Measurements from ENCODE around the gene DISC1.
"Not testable (repeated sequence)": the region's sequence is repeated elsewhere in the genome, so short reads cannot be mapped to it uniquely, and the experiment has no call there.

DISC1 gene

DNA sequence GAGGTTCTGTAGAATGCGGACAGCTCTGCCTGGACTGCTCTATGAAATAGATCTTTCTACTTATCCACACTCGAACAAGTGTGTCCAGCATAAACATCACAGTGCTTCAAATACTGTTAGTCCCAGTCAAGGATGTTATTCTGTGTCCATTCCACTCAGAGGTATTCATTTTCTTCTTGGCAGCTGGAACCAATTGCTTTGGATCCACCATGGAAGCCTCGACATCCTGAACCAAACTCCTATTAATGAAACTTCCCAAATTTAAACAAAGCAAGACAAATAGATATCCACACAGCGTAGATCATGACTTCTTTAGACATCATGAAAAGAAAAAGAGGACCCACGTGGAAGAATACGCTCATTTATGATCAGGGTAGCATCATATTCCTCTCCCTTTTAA, 95.8 kb downstream of the DISC1 start:
- DNase-seq (ENCODE audit: insufficient read length, low spot score) (no peak), FAIRE-seq (no peak)

DNA sequence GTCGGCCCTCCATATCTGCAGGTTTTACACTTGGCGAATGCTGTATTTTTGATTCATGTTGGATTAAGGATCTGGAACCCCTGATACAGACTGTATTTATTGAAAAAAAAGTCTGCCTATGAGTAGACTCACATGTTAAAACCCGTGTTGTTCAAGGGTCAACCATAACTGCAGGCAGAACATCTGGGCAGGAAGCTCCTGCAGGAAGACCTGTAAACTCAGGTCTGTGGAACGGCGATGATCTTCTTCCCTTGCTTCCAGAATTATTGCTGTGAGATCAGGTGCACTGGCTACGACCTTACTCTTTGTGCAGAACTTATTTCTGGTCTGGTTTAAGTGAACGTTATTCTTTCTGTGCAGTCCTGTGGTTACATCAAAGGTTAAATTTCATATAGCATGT, 96.6 kb downstream of the DISC1 start:
- FAIRE-seq (no peak), DNase-seq (ENCODE audit: insufficient read length, low spot score) (no peak)

DNA sequence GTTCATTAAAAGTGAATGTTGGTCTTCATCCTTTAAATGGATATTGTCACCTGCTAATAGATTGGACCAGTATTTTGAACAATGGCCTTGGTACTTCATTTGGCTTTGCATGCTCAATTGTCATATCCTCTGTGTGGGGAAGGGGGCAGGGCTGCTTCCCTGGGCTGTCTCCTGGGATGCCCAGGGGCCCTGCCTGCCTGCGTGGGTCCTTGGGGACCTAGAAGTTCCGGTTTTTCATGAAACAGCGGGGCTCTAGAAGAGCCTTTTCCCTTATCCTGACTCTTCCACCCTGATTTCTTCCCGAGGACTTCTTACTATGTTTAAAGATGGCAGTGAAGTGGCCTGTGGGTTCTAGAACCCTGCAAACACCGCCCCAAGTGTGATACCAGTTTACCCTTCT, 97.5 kb downstream of the DISC1 start:
- FAIRE-seq (no peak), DNase-seq (ENCODE audit: insufficient read length, low spot score) (no peak)

DNA sequence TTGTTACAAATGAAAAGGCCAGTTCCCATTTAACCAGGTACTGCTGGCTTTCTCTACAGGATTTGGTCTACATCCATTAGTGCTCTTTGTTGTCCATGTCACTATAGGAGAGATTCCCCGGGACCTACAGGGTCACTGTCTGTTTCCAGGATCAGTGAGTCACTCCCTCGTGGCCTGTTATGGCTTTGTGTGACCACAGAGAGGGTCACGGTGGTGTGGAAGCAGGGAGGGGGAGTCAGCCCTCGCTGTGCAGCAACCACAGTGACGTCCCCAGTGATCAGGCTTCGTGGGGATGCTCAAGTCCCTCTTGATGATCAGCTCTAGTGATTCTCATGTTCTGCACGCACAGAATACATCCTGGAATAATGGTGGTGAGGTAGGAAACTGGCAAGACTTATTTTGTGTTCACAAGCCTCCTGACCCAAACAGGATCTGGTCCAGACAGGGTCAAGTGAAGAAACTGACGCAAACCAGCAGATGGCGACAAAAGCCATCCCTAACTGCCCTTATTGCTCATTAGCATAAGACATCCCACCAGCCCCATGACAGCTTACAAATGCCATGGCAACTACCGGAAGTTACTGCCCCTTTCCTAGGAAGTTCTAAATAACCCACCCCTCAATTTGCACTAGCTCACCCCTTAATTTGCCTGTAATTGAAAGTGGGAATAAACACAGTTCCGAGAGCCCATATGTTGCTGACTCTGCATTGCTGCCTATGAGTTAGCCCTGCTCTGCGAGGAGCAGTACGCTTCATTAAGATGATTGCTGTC, 98.5 kb downstream of the DISC1 start:
- DNase-seq (ENCODE audit: insufficient read length, low spot score) (peak; percentile 40), FAIRE-seq (peak; percentile 72)

DNA sequence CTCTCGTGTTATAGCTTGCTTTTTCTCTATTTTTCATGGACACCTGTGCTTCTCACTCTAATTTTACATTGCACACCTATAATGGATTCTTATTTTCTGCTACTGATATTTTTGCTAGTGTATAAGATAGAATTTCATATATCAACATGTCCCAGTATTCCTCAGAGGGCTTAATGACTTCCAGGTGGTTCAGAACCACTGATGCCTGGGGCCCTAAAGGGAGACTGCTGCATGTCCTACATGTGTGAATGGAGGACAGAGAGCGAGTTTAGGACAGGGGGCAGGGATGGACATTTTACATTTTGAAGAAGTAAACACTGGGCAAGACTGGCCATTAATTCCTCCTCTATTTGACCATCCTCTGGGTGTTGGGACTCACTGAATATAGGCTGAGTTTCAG, 100.6 kb downstream of the DISC1 start:
- no peak for FAIRE-seq
- DNase-seq (ENCODE audit: insufficient read length, low spot score), result no peak

DNA sequence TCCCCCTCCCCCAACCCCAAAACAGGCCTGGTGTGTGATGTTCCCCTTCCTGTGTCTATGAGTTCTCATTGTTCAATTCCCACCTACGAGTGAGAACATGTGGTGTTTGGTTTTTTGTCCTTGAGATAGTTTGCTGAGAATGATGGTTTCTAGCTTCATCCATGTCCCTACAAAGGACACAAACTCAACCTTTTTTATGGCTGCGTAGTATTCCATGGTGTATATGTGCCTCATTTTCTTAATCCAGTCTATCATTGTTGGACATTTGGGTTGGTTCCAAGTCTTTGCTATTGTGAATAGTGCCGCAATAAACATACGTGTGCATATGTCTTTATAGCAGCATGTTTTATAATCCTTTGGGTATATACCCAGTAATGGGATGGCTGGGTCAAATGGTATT, 102.4 kb downstream of the DISC1 start:
- not testable (repeated sequence) for FAIRE-seq; DNase-seq (ENCODE audit: insufficient read length, low spot score)

DNA sequence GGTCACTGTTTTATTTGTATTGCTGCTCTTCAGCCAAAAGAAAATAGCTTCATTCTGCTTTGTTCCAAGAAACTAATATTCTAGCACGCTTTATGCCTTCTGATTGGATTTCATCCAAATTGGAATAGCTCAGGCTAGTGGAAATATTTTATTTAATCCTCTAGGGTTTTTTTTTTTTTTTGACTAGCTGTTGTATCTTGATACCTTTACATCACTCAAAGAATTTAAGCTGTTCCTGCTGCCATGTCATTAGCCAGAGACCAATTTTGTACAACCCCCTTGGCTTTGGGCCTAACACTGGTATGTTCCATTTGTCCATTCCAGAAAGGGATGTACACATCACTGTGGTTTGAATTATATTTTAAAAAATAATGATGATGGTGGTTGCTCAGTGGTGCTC, 103.0 kb downstream of the DISC1 start:
- no peak for FAIRE-seq

DNA sequence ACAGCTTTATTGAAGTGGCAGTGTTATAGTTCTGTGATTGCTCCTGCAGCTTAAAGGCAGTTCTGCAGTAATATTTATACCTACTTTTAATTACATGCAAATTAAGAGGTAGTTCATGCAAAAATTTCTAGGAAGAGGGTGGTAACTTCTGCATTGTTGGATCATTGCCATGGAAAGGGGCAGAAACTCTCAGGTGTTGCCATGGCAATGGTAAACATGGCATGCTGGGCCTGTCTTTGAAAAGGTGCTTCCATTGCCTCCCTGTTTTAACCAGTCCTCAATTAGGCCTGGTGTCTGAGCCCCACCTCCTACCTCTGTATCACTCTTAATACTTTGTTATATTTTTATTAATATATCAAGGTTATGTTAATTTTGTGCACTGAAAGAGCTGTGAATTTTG, 104.7 kb downstream of the DISC1 start:
- FAIRE-seq (no peak), DNase-seq (ENCODE audit: insufficient read length, low spot score) (no peak)

More for the DNA sequence above, 103.0 kb downstream of the DISC1 start:
- DNase-seq (ENCODE audit: insufficient read length, low spot score), result no peak

DNA sequence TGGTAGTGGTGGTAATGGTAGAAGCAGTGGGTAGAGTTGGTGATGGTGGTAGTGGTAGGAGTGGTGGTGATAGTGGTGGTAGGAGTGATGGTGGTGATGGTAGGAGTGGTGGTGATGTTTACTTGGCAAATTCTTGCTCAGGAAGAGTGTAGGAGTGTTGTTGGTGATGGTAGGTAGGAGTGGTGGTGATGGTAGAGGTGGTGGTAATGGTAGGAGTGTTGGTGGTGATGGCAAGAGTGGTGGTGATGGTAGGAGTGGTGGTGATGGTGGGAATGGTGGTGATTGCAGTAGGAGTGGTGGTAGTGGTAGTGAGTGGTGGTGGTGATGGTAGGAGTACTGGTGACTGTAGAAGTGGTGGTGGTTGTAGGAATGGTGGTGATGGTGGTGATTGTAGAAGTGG, 106.5 kb downstream of the DISC1 start:
- DNase-seq (ENCODE audit: insufficient read length, low spot score) (no peak), FAIRE-seq (no peak)

DNA sequence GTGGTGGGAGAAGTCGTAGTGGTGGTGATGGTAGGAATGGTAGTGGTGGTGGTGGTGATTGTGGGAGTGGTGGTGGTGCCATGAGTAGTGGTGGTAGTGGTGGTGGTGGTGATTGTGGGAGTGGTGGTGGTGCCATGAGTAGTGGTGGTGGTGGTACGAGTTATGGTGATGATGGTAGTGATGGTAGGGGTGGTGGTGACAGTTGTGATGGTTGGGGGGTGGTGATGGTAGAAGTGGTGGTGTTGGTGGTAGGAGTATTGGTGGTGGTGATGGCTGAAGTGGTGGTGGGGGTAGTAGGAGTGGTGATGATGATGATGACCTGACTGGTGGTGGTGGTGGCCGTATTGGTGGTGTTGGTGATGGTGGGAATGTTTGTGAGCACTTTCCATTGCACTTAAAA, 107.1 kb downstream of the DISC1 start:
- no peak for DNase-seq (ENCODE audit: insufficient read length, low spot score)
- FAIRE-seq, result peak; percentile 94

DNA sequence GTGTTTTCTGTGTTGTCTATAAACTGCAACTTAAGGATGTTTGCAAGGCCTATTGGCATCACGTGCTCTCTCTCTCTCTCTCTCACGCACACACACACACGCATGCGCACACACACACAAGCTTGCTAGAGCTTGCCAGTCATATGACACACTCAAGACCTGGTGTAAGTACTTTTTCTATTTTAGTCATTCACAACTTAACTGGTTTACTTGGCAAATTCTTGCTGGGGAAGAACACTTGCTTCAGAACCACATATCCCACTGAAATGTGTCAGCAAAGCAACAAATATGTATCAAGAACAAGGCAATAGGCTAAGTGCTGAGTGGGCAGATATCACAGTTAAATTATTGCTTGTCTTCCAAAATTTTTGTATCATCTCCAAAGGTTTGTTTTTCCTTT, 107.8 kb downstream of the DISC1 start:
- no peak for FAIRE-seq

DNA sequence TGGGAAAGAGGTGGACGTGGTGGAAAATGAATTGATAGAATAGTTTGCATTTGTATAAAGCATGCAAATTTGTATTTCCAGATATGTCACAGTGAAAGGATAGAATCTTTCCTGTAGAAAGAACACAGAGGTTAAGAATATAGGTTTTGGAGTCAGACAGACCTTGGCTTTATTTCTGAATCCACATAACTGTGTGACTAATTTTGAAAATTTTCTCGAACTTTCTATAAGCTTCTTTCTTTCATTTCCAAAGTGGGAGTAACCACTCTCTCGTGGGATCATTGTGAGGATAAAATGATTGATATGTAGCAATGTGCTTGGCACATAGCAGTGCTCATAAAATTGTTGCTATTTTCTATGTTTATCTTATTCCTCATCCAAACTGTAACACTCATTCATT, 108.8 kb downstream of the DISC1 start:
- no peak for DNase-seq (ENCODE audit: insufficient read length, low spot score)
- no peak for FAIRE-seq

More for the DNA sequence above, 107.8 kb downstream of the DISC1 start:
- DNase-seq (ENCODE audit: insufficient read length, low spot score), result no peak

DNA sequence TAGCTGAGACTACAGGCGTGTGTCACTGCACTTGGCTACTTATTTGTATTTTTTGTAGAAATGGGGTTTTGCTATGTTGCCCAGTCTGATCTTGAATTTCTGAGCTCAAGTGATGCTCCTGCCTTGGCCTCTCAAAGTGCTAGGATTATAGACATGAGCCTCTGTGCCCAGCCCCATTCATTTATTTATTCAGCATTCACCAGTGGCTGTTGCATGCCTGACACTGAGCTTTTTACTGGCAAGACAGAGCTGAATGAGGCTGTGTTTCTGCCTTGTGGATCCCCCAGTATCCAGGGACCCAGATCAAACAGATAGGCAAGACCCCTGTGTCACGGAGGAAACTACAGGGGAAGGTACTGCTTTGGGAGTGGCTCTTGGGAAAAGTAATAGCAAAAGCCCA, 109.4 kb downstream of the DISC1 start:
- DNase-seq (ENCODE audit: insufficient read length, low spot score) (no peak), FAIRE-seq (no peak)

DNA sequence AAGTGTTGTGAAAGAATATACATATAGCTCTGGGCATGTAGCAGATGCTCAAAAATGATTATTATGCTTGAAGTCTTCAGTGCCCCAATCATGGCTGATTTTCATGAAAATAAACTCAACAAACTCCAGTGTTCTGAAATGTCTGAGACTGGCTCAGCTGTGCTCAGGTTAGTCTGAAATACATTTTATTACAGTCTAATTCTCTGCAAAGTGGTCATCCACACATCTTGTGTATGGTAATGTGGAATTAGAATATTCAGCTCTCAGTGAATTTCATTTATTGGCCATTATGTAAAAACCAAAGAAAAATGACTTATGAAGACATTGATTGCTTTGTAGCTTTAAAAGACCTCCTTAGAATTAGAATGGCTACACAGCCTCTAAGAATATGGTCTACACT, 109.9 kb downstream of the DISC1 start:
- DNase-seq (ENCODE audit: insufficient read length, low spot score) (no peak), FAIRE-seq (no peak)

DNA sequence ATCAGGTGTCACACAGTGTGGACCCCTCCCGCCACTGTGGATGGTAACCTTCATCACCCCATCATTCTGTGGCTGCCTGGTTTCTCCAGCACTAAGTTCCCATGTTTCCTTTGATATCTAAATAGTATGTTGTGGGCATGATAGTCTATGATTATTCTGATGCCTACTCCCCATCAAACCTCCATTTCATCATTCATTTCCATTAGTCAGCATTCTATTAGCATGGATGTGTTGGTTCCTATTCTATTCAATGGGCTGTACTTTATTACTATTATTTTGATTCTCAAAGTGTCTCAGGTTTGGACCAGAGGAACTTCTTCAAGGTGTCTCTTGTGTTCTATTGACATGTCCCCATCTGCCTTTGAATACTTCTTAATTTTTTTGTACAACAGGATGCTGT, 112.0 kb downstream of the DISC1 start:
- no peak for FAIRE-seq
- no peak for DNase-seq (ENCODE audit: insufficient read length, low spot score)

DNA sequence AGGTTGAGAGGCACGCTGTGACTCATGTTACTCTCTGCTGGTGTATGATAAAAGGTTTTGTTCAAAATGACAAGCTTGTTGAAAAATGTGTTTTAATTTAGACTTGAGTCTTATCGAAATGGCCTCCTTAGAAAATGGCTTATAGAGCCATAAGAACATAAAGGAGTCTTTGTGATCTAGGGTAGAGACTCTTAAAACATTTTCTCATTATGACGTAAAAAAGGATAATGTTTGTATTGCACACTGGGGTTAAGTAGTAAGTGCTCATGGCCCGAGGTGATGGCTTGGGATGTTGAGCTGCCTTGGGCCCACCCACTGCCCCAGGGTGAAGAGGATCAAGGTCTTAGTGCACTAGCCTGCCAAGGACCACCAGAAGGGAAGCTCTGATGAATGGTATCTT, 117.4 kb downstream of the DISC1 start:
- DNase-seq (ENCODE audit: insufficient read length, low spot score), result no peak
- no peak for FAIRE-seq

DNA sequence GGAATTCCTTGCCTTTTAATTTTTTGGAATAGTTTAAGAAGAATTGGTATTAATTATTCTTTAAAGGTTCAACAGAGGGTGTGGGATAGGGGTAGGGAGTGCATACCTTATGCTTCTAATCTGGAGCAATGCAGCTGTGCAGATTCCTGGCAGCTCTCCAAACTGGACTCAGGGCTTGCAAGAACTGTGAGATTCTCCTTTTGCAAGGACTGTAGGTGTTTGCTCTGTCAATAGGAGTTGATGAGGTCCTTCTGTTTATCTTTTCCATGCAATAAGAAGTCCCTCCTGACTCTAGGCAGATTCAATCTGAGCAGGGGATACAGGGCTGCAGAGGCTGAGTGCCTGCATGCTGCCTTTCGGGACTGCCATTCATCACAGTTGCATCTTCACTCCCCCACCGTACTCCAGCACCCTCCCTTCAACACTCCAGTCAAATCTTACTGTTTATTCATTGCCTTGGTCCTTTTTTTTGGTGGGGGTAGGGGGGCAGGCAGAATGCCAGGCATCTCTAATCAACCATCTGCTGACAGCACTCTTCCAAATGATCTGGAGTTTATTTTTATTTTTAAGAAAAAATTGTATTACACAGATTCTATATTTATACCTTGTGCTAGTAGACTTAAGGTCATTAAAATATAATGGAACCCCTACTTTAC, 122.3 kb downstream of the DISC1 start:
- DNase-seq (ENCODE audit: insufficient read length, low spot score) (no peak), FAIRE-seq (peak; percentile 26)

DNA sequence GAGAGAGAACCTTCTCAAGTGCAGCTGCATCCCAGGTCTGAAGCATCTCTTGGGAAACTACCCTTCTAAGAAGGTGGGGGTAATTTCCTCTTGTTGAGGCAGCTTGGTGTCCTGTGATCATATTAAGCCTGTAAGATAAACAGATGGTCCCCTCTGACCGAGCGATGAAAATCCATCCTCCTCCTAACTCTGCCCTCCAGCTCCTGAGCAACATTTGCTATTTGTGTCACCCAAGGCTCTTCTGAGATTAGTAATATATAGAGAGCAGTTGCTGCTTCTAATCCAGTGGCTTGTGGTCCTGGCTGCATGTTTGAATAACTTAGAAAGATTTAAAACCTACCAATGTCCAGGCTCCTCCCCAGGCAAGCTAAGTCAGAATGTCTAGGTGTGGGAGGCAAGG, 123.7 kb downstream of the DISC1 start:
- FAIRE-seq, result no peak

DNA sequence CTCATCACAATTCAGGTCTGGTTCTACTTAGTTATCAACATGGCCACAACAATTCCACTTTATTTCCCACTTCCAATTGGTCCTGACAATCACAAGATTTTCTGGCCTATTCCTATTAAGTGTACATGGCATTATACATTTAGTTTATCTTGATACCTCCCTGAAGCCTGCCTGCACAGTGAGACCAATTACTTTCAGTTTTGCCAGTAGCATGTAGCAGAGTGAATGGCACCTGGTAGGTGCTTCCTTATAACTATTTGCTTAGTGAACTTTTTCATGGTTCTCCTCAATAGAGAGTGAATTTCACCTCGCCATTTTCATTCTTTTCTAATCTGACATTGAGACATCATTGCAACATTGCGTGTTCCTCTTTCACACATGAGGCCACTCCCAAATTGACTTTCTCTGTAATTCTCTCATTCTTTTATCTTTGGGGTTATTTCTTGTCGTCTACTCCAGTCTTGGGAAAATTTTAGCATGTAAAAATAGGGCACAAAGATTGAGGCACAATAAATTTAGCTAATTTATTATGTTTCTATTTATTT, 124.3 kb downstream of the DISC1 start:
- FAIRE-seq (no peak), DNase-seq (ENCODE audit: insufficient read length, low spot score) (no peak)

More for the DNA sequence above, 123.7 kb downstream of the DISC1 start:
- no peak for DNase-seq (ENCODE audit: insufficient read length, low spot score)

DNA sequence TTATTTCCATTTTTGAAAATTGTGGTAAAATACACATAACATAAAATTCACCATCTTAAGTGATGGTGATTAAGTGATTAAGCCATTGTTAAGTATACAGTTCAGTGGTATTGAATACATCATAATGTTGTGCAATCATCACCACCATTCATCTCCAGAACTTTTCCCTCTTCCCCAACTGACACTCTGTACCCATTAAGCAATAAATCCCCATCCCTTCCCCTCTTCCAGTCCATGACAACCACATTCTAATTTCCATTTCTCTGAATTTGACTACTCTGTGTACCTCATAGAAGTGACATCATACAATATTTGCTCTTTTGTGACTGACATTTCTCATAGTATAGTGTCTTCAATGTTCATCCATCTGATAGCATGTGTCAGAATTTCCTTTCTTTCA, 124.8 kb downstream of the DISC1 start:
- FAIRE-seq (no peak), DNase-seq (ENCODE audit: insufficient read length, low spot score) (no peak)

DNA sequence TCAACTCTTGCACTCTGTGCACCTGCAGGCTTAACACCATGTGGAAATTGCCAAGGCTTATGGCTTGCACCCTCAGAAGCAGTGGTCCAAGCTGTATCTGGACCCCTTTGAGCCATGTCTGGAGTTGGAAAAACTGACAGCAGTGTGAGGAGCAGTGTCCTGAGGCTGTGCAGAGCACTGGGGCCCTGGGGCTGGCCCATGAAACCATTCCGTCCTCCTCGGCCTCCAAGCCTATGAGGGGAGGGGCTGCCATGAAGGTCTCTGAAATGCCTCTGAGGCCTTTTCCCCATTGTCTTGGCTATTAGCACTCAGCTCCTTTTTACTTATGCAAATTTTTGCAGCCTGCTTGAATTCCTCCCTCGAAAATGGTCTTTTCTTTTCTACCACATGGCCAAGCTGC, 126.7 kb downstream of the DISC1 start:
- DNase-seq (ENCODE audit: insufficient read length, low spot score) (no peak), FAIRE-seq (no peak)

DNA sequence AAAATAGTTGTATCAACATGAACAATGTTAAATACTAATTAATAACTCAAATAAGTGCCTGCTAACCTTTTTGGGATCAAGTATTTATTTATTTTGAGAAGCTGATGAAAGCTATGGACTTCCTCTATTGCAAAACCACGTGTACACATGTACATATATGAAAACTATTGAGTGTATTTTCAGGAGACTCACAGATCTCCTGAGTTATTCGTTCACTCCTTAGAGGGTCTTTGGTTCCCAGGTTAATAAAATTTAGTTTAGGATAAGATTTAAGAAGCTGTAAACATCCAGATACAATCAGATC, 130.5 kb downstream of the DISC1 start:
- DNase-seq (ENCODE audit: insufficient read length, low spot score) (no peak), FAIRE-seq (no peak)

Data from HTR-8/SVneo (cell line).